Heart left ventricle (tissue), 13 donors: ENCODE results near the gene CEP170B.

Source experiments
- POLR2A ChIP-seq, 2 donors: fragments of 450-650 bp; IDR thresholded peaks; one replicate each; pipeline ENCODE4 v1.6.1; 2017; ENCODE audit warnings: antibody characterized with exemption in 2 of 2, mild to moderate bottlenecking in 2 of 2, moderate library complexity in 2 of 2
- TF ChIP-seq, protein P1 (sequence below), 12 donors: fragments of 200-600 bp; sonication (generic) in 4 of 12; IDR thresholded peaks; one replicate each; pipeline versions ENCODE4 v1.5.0 to v1.8.0; 2018 to 2022; ENCODE audit warnings: antibody characterized with exemption in 12 of 12, mild to moderate bottlenecking in 5 of 12
- donor health status: ischemic (EF 13 %, LVEDD 7.1; RV severe dilation, severe dysfunction).
- donor health status: DM: no; HTN: yes; CAD: no.
- donor health status: DM: no; HTN: no; CAD: no.
- donor health status: ischemic (EF 25% LVEDD 6.9; RV normal size, moderate dysfunction).
- donor health status: ischemic (EF 25% LVEDD 5.7; RV mildly dilated, moderate dysfunction).
- donor health status: ischemic (EF 35%, LVEDD 5.7; RV mildly dilated, moderate dysfunction).
- donor health status: nonischemic (EF 11% LVEDD 7.7; RV severe dilation, severe dysfunction).
- donor health status: DM: yes; HTN: yes; CAD: no.
- donor health status: PGD.
- donor health status: ischemic (EF 29% LVEDD 5.4; RV normal size, mild dysfunction).
- donor health status: nonischemic (EF 23%, LVEDD 6.1; RV moderate dilation, normal function).

DNA sequence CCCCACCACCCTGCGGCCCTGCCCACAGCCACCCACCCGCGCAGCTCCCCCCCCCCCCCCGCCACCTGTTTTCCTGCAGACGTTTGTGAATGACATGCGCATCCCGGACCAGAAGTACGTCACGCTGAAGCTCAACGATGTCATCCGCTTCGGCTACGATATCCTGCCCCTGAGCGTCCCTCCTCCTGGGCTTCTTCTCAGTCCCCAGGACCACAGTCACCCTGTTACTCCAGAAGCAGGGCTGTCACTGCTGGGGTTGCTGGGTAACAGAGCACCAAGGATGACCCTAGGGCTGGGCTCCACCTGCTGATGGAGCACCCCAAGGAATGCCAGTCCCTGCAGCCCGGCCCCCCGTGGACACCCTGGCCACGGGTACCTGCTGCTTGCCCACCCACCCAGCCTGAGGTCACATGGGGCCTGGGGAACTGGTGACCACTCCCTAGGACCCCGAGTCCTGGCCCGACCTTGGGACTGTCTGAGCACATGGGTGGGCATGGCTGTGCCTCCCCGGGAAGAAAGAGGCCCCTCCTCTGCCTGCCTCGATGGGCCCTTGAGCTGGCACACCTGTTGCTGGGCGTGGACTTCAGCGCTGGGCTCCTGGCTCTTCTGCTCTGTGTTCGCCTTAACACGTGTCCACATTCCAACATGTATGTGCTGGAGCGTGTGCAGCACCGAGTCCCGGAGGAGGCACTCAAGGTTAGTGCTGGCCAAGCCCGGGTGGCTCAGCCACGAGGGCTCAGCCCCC is 12.9 kb downstream of the CEP170B start:
- TF ChIP-seq, protein P1, sequence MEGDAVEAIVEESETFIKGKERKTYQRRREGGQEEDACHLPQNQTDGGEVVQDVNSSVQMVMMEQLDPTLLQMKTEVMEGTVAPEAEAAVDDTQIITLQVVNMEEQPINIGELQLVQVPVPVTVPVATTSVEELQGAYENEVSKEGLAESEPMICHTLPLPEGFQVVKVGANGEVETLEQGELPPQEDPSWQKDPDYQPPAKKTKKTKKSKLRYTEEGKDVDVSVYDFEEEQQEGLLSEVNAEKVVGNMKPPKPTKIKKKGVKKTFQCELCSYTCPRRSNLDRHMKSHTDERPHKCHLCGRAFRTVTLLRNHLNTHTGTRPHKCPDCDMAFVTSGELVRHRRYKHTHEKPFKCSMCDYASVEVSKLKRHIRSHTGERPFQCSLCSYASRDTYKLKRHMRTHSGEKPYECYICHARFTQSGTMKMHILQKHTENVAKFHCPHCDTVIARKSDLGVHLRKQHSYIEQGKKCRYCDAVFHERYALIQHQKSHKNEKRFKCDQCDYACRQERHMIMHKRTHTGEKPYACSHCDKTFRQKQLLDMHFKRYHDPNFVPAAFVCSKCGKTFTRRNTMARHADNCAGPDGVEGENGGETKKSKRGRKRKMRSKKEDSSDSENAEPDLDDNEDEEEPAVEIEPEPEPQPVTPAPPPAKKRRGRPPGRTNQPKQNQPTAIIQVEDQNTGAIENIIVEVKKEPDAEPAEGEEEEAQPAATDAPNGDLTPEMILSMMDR (IDR thresholded peaks at IDR 0.05): no peak
- TF ChIP-seq POLR2A (IDR thresholded peaks at IDR 0.05): no peak
